NCI-H2196 treated with DMSO at 0.1 percent for 48 hours (cell line): ENCODE measurements around the gene TP53AIP1.

ENCODE experiments used
- DNase-seq: peaks from one replicate; lab custom pipeline; 2025; ENCODE audit not compliant: unreplicated experiment; lab: John Stamatoyannopoulos, UW

Gene TP53AIP1

DNA sequence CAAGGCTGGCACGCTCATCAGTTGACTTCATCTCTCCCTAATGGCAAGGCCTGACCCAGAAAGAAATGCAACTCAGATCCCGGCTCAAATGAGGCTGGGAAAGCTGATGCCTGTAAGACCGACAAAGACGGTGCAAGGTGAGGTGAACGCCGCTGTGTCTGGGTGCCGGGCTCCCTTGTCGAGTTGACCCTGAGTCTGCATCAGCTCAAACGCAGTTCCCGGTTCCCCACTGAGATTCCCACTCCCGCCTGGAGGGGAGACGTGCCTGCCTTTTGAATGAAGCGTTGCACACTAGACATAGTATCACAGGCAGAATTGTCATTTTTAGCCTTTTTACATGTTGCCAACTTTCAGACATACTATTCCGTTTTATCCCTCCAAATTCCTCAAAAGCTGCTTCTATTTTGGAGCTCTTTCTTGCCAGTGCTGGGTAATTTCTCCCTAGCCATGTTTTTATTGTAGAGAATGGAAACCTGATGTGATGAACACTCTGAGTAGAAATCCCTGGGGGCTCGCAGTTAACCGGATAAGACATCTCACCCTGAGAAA lies 831 bp upstream of the TP53AIP1 start:
- DNase-seq = no peak

DNA sequence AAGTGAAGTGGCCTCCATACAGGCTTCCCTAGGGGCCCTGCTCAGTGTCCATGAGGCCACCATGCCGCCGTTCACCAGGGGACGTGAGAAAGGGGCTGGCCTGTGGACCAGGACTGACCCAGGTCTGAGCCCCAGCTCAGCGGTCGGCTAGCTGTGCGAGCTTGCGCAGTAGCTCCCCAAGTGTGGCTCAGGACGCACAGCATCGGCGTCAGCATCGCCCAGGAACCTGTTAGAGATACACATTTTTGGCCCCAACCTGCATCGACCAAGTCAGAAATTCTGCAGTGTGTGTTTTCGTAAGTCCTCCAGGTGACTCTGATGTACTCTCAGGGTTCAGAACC lies 429 bp downstream of the TP53AIP1 start:
- no peak for DNase-seq

DNA sequence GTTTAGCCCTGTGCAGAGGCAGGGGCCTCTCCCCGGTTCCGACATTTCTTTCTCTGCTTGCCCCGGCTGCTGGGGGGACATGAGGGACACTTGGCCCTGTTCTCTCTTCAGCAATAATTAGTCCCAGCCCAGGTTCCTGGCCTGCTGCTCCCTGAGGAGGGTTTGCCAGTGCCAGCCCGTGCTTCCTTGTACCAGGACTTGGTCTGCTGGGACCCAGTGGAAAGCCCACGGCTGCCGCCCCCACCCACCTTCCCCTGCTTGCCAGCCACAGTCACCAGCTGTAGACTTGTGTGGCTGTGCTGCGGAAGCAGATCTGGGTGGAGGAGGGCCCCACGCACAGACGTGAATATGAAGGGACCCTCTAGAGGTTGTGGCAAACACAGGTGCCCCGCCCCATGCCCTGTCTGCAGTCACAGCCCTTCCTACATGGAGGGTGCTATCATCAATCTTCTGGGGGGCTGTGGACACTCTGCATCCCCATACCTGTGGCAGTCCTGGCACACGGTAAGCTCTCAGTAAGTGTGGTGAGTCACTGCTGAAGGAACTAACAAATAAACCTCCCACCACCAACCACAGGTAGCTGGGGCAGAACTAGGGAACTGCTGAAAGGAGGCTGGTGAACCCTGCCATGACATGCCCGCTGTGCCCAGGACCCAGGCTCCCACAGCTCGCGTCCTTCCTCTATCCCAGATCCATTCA lies 949 bp downstream of the TP53AIP1 start:
- DNase-seq = no peak

DNA sequence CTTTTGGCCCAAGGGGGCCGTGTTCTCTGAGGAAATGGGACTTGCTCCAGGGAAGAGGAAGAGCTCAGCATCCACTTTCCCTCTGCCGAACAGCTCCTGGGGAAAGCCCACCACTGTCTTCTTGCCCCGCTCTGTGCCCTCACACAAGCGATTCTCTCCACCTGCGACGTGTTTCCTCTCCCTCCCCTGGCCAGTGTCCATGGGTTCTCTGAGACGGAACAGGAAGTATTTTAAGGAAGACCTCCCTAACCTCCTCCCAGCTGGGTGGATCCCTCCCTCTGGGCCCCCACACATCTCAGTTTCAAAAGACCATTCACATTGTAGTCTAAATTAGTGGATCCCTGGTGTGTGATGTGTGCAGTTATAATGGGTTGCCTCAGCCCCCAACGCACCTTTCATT lies 1.6 kb downstream of the TP53AIP1 start:
- DNase-seq = no peak

DNA sequence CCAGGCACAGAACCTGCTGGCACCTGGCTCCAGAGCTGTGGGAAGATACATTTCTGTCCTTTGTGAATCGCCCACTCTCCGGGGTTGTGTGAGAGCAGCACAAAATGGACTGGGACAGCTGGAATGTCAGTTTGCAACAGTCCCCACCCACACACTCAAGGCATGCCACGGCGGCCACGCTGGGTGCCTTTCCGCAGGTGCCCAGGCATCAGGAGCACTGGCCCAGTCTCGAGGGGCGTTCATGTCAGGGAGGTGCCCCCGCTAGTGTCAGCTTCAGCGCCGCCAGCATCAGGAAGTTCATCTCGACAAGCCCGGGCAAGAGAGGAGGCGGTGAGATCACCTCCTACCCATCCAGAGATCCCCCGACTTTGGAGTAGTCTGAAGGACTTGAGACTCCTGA lies 2.1 kb downstream of the TP53AIP1 start:
- DNase-seq = no peak

DNA sequence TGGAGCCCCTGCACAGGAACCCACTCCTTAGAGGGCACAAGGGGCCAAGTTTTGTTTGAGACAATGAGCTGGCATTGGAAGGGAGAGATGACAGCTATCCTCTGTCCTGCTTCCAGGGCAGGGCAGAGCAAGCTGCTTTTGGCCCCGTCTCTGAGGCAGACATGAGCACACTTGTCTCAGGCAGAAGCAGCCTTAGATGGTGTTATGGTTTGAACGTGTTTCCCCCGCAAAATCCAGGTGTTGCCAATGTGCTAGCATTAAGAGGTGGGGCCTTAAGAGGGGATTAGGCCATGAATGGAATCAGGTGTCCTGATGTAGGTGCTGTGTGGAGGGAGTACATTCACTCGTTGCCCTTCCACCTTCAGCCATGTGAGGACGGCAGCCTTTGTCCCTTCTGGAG lies 2.5 kb downstream of the TP53AIP1 start:
- no peak for DNase-seq

DNA sequence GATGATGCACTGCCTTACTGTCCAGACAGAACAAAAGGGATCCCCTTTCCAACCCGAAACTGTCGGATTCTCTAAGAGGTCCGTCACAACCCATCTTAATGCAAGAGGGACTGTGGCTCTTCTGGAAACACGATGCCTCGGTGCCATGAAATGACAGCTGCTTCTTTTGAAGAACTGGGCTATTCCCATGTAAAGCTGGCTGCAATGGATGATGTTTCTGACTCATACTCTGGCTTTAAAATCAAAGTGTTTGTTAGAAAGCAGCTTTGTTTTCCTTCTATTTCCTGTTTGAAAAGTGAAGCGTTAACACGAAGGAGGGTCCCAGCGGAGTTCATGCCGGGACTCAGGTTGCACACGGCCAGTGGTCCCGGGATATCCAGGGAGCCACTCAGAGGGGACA lies 3.1 kb downstream of the TP53AIP1 start:
- DNase-seq = no peak

DNA sequence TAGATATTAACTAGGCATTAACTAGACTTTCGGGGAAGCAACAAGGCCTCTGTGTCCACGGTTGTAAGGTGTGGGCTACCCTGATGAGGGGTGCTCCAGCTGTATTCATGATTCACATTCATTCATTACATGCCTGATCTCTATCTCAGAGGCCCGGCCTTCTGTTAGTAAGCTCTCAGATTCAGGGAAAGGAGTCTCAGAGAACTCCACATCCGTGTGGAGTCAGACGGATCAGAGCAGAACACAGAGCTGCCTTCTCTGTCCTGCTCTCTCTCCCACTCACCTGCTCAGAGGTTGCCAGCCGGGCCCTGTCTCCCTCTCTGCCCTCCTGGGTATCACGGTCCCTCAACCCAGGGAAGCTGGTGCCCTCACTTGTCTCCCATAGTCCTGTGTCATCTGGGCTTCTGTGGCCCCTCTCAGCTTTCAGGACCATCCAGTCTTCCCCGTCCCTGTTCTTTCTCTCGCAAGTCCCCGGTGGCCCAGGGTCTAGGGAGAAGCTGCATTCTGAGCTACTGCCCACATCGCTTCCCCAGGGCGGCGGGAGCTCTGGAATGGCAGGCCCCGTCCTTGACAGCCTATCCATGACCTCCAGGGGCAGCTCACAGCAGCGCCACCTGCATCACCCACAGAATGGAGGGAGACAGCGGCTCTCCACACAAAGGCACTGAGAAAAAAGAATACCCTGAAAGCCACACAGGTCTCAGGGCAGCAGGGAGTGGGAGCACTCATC lies 4.3 kb downstream of the TP53AIP1 start:
- no peak for DNase-seq

DNA sequence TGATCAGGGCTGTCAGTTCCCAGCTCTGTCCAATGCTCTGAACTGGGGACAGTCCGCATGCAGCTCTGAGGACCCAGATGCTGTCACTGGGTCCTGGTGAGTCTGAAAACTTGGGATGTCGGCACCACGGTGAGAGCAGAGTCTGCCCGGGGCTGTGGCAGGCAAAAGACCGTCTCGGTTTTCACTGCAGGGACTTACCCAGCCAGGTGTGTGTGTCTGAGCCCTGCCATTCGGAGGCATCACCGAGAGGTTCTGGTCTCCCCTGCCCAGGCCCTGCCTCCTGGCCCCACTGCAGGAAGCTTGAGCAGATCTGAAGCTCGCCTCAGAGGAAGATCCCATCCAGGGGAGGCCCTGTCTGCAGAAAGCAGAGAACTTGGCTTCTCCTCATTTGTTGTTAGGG lies 5.2 kb downstream of the TP53AIP1 start:
- no peak for DNase-seq

DNA sequence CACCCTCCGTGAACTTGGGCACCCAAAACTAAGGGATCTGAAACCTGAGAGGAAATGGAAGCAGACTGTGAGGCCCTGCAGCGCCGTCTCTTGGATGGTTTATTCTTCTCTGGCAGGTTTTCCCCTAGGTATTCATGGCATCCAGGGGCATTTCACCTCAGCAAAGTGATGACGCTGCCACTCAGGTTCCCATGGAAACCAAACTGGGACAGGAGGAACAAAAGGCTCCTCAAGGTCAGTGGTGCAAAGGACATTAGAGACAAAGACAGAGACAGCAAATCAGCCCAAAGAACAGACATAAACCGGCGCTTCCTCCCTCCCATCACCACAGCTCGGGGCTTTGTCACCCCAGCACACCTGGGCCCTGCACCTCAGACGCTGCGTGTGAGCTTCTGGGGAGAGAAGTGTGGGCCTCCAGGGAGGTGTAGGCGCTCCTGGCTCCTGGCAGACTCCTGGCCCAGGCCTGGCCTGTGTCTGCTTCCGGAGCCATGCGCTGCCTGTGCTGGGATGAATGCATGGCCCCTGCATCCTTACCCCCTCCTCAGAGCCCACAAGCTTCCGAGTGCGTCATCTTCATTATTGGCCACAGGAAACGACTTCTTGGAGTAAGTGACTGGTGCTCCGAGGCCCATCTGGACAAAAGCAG lies 5.9 kb downstream of the TP53AIP1 start:
- no peak for DNase-seq

DNA sequence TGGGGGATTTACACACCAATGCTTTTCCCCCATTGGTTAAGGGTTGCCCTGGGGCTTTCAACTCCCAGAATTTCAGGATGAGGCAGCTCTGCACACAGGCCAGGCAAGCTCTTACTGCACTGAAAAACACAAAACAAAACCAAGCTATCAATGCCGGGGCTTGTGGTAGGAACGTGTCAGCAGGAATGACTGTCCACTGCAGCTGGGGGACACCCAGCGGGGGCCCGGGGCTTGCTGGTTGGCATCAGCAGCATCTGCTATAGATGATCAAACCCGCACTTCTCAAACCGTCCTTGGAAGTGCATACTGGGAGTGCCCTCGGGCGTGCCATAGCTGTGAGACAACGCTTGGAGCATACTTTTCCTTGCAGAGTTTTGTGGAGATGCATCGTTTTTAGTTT lies 7.7 kb downstream of the TP53AIP1 start:
- no peak for DNase-seq

DNA sequence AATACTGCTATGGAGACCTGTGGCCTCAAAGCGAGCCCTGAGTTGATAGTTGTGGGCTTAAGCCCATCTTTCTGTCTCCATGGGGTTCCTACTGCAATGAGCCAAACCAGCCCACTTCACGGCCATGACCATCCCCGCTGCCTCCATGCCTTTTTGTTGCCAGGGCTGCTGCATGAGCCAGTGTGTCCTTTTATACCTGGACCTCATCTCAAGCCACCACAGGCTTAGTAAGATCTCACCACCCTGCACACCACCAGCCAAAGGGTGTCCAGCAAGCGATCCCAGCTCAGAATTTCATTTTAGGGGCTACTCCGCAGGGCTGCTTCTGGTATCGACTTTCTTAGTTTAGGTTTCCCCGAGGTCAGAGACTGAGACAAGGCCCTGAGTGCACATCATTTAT lies 8.3 kb downstream of the TP53AIP1 start:
- no peak for DNase-seq

DNA sequence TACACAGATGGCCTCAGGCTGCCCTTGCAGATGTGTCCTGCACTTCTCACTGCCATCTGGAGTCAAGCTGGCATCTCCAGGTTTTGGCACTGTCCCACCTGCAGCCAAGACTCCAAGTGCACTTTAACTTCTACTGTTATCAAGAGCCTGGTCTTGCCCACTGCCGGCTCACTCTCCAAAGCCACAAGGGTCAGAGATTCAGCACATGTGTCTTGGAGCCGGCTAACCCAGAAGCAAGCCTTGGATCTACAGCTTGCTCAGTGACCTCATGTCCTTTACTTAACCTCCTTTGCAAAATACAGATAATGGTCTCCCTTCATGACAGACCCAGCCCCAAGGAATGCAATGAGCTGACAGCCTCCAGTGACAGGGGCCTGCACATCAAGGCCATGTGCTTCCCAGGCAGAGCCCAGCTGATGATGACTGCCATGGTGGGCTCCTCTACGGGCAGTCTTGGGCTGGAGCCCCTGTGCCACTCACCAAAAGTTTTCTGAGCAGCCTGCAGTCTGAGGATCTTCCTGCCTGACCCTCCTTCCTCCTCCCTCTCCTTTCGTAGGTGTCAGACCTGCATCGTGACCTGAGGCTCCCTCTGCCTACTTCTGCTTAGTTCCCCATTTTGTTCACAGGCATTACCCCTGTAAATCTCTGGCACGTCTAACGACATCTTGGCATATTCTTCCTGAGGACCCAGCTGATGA lies 9.0 kb downstream of the TP53AIP1 start:
- DNase-seq = no peak

DNA sequence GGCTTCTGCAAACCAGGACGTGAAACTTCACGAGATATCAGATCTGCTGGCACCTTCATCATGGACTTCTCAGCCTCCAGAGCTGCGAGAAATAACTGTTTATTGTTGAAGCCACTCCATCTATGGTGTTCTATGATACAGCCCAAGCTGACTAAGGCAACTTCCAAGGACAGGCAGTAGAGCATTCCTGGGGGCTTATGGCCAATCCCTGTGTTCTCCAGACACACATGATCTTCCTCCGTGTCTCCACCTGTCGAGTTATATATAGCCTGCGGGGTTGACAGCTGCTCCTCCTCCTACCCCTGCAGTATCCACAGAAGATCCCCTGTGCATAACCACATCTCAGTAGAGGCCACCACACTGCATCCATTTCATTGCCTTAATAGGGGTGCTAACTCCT lies 11.0 kb downstream of the TP53AIP1 start:
- no peak for DNase-seq

DNA sequence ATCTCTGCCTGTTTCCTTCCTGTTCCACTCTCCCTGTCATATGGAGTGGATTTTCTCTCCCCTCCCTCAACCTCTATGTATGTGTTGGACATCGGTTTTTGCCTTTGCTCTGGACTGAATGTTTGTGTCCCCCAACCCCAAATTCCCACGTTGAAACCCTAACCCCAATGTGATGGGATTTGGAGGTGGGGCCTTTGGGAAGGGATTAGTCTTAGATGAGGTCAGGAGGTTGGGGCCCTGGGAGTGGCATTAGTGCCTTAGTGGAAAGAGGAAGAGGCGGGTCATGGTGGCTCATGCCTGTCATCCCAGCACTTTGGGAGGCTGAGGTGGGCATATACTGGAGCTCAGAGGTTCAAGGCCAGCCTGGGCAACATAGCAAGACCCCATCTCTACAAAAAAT lies 11.6 kb downstream of the TP53AIP1 start:
- no peak for DNase-seq

DNA sequence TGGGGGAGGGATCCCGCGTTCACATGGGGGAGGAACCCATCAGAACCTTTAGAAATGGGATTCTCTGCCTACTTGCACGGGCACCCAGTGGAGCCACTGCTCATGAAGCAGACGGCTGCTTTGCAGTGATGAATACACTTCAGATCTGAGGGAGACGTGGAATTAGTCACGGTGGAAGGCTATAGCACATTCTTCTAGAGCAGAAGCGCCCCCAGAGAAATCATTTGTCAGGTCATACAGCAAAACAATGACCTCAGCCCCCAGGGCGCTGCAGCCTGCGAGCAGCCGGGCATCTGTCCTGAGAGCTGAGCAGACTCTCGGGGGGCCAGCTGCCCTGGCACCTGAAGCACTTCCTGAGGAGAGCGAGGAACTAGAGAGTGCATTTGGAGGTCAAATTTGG lies 12.7 kb downstream of the TP53AIP1 start:
- no peak for DNase-seq

DNA sequence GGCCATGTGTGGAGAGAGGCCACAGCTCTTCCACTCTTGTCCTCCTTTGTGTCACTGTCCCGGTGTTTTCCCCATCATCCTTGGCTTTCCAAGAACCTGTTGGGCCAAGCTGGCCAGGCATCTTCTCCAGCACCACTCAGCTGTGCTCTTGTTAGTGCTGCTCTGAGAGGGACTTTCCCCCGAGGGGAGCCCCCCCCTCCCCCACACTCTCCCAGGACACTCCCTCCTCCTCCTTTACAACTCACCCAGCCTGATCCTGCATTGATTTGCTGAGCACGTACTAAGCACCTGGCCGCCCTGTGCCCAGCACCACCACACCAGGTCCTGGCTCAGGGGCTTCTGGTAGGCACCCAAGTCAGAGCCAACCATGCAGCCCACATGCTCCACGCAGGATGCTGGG lies 13.2 kb downstream of the TP53AIP1 start:
- DNase-seq = no peak

DNA sequence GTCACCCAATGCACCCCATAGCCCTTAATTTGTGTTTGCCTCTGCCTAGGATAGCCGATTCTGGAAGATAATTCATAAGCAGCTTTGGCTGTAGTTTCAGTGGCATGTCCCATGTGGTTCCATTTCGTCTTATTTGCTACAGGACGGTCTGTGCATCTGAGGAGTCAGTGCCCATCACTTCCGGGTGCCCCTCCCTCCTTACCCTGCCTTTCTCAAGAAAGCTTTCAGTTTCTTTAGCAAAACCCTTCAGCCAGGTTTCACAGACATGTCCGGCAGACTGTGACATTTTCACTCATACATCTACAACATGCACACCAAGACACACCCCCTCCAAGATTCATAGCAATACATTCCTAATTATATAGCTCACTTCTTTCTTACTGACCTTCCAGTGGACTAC lies 14.3 kb downstream of the TP53AIP1 start:
- no peak for DNase-seq

DNA sequence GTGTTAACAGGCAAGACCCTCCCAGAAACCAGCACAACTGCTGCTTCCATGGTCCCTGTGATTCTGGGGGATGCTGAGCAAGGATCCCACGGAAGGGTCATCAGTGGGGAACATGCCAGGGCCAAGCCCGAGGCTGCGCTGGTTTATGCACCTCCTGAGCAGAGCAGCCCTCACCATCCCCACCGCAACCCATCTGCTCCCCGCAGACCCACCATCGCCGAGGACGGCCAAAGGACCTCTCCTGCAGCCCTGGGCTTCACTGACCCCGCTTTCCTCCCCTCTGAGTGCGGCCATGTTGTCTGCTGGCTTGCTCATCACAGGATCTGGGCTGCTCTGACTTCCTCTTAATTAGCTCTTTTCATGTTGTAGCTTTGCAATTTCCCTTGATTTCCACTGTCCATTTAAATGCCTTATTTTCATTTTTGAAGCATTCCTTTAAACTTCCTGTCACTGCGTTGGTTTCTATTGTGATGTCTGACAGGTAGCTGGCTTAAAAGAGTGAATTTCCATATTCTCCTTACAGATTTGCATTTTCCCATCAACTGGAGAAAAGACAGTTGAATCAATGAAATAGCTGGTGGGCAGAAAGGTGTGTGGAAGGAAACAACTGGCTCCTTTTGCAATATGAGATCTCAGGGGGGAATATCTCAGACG lies 14.9 kb downstream of the TP53AIP1 start:
- no peak for DNase-seq

DNA sequence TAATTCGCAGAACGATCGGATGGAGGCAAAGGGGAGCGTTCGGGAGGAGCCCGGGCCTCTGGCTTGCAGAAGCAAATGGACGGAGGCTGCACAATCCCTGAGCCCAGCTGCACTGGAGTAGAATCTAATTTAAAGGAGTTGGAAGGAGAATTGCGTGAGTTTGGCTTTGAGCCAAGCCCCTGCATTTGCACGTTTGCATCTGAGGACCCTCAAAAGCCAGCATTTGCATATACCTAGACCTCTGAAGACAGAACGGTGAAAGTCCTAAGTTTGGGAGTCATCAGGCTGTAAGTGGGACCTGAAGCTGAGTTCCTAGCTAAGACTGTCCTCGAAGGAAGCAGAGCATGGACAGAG lies 15.6 kb downstream of the TP53AIP1 start:
- DNase-seq = no peak

DNA sequence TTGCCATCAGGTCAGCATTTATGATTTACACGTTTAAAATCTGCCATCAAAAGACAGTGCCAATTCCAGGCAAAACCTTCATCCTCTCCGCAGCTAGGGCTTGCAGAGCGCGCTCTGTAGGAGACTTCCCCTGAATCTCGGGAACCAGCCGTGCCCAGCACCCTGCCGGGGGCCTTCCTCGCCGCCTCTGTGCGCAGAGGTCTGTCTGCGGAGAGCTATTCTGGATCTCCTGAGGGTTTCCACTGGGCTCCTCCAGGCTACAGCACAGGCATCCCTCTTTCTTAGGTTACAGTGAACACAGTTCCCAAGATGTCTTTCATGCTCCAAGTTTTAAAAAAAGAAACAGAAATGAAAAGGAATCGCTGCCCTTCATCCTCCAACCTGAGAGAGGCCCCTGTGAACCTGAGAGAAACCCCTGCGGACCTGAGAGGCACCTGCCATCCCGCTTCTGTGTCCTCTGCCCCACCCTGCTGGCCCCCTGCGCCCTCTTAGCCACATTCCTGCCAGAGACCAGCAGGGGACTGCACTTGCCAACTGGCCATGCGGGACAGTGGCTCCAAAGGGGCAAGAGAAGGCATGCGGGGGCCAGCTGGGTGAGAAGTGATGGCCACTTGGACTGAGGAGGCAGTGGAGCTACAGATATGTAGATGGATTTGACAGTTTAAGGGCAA lies 16.1 kb downstream of the TP53AIP1 start:
- no peak for DNase-seq
